ENCODE measurements around the gene TNRC6C.
A peak's percentile ranks its signal among the peaks of the same experiment; 100 is the strongest.

Gene TNRC6C

GRCh38 chr17:78127888-78128550 is 169.5 kb downstream of the TNRC6C start:
- no peak for DNase-seq (ENCODE audit: low read depth)
- peak overlapping the region; percentile 82 for H3K4me3 ChIP-seq (ENCODE audit: low read depth, low read length)
- no peak for TF ChIP-seq CTCF (IDR thresholded peaks at IDR 0.05; ENCODE audit: low read depth, low read length, missing control alignments)

GRCh38 chr17:78128551-78129350 is 170.2 kb downstream of the TNRC6C start, which contains the start of gene TMC6:
TSS of gene TMC6 (minus strand) at chr17:78128755. CDS start at chr17:78126832, 1,923 bp downstream.
- DNase-seq (ENCODE audit: low read depth), result no peak
- TF ChIP-seq CTCF (IDR thresholded peaks at IDR 0.05; ENCODE audit: low read depth, low read length, missing control alignments), result no peak

GRCh38 chr17:78129351-78130089 is 171.0 kb downstream of the TNRC6C start:
- TF ChIP-seq CTCF (IDR thresholded peaks at IDR 0.05; ENCODE audit: low read depth, low read length, missing control alignments), result no peak
- DNase-seq (ENCODE audit: low read depth), result no peak
- H3K4me3 ChIP-seq (ENCODE audit: low read depth, low read length), result peak overlapping the region; percentile 82

More at GRCh38 chr17:78128551-78129350, 170.2 kb downstream of the TNRC6C start, which contains the start of gene TMC6:
- H3K4me3 ChIP-seq (ENCODE audit: low read depth, low read length), result peak within 1 kb of the TSS; percentile 82

- peak overlapping the region; percentile 82 for H3K4me3 ChIP-seq (ENCODE audit: low read depth, low read length)
- no peak for TF ChIP-seq CTCF (IDR thresholded peaks at IDR 0.05; ENCODE audit: low read depth, low read length, missing control alignments)
- DNase-seq (ENCODE audit: low read depth), result no peak
Measured at GRCh38 chr17:78130090-78130436, 171.6 kb downstream of the TNRC6C start.

GRCh38 chr17:78130437-78131101 is 172.1 kb downstream of the TNRC6C start, which contains the start of gene TMC8:
TSS of gene TMC8 (plus strand) at chr17:78130771. CDS start at chr17:78131589, 818 bp downstream.
- peak within 1 kb of the TSS; percentile 82 for H3K4me3 ChIP-seq (ENCODE audit: low read depth, low read length)
- no peak for TF ChIP-seq CTCF (IDR thresholded peaks at IDR 0.05; ENCODE audit: low read depth, low read length, missing control alignments)
- peak; percentile 85 for DNase-seq (ENCODE audit: low read depth)

All from GM12864 (cell line).